GM18519 (cell line): ENCODE measurements around the gene SLC24A4.

ENCODE experiments used
- ATAC-seq: cut with Tn5 transposase; IDR thresholded peaks from one replicate; pipeline ENCODE4 v1.9.1; 2021; ENCODE audit warnings: mild to moderate bottlenecking, moderate library complexity; ENCODE audit not compliant: unreplicated experiment, low FRiP score

SLC24A4 gene

GRCh38 chr14:92323011-92323915, at the start of gene SLC24A4:
Gene SLC24A4, plus strand, starts transcription at chr14:92323165. Its CDS starts 666 bp downstream, at chr14:92323831.
- no peak for ATAC-seq

- no peak for ATAC-seq
These were observed 49.8 kb upstream of the SLC24A4 start for GRCh38 chr14:92273166-92273565.

- no peak for ATAC-seq
These were observed 48.9 kb upstream of the SLC24A4 start for GRCh38 chr14:92274055-92274454.

GRCh38 chr14:92276074-92276473, 46.9 kb upstream of the SLC24A4 start:
- ATAC-seq = no peak

GRCh38 chr14:92277031-92277430, 45.9 kb upstream of the SLC24A4 start:
- no peak for ATAC-seq

- ATAC-seq = no peak
These were observed 42.3 kb upstream of the SLC24A4 start for GRCh38 chr14:92280554-92281262.

- ATAC-seq = no peak
These were observed 40.3 kb upstream of the SLC24A4 start for GRCh38 chr14:92282669-92283068.

- ATAC-seq = no peak
These were observed 37.7 kb upstream of the SLC24A4 start for GRCh38 chr14:92285311-92285710.

- ATAC-seq = no peak
These were observed 35.0 kb upstream of the SLC24A4 start for GRCh38 chr14:92287987-92288386.

GRCh38 chr14:92288994-92289660, 33.8 kb upstream of the SLC24A4 start:
- ATAC-seq = no peak

- no peak for ATAC-seq
These were observed 30.3 kb upstream of the SLC24A4 start for GRCh38 chr14:92292673-92293072.

- no peak for ATAC-seq
These were observed 28.5 kb upstream of the SLC24A4 start for GRCh38 chr14:92294506-92294905.

GRCh38 chr14:92297818-92298595, 25.0 kb upstream of the SLC24A4 start:
- ATAC-seq = no peak

- ATAC-seq = no peak
These were observed 20.5 kb upstream of the SLC24A4 start for GRCh38 chr14:92302481-92302880.

- no peak for ATAC-seq
These were observed 14.2 kb upstream of the SLC24A4 start for GRCh38 chr14:92308716-92309115.

GRCh38 chr14:92309968-92310530, 12.9 kb upstream of the SLC24A4 start:
- no peak for ATAC-seq

- no peak for ATAC-seq
These were observed 12.1 kb upstream of the SLC24A4 start for GRCh38 chr14:92310776-92311375.

- no peak for ATAC-seq
These were observed 8.8 kb upstream of the SLC24A4 start for GRCh38 chr14:92314182-92314581.

GRCh38 chr14:92315050-92315805, 7.7 kb upstream of the SLC24A4 start:
- no peak for ATAC-seq
